Measurements from ENCODE around the gene CRB2. TPM values are rescaled to one million over a fixed set of nuclear protein-coding genes. Genes with fewer than 3 reads are reported as not detected.

Gene CRB2
- total RNA-seq, 2 experiments from 2014 or later = 0.09 TPM; not detected in 1

DNA sequence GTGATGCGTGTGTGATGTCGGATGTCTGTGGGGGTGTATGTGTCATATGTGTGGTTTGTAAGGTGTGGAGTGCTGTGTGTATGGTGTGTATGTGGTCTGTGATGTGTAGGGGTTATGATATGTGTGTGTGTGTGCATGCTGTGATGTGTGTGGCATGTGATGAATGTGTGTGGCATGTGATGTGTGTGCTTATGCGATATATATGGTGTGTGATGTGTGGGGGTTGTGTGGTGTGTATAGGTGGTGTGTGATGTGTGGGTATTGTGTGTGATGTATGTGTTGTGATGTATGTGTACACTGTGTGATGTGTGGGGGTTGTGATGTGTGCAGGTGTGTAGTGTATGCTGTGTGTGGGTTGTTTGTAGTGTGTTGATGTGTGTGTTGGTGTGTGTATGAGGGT lies 9.2 kb upstream of the CRB2 start:
- ChIA-PET CTCF (no interaction called here), POLR2A (no interaction called here)
- H3K4me3 Mint-ChIP-seq = no peak overlapping the region
- H3K9me3 Mint-ChIP-seq = no peaks in the 10 kb centered on the region
- H3K36me3 Mint-ChIP-seq (ENCODE audit: low read depth) = no peaks in the 10 kb centered on the region
- peaks cover 6% of the 10 kb centered on the region for H3K27me3 Mint-ChIP-seq
- no peak overlapping the region for H3K27ac Mint-ChIP-seq
- H3K4me1 Mint-ChIP-seq (ENCODE audit: low read depth) = peaks cover 8% of the 10 kb centered on the region
- TF ChIP-seq, protein P1, sequence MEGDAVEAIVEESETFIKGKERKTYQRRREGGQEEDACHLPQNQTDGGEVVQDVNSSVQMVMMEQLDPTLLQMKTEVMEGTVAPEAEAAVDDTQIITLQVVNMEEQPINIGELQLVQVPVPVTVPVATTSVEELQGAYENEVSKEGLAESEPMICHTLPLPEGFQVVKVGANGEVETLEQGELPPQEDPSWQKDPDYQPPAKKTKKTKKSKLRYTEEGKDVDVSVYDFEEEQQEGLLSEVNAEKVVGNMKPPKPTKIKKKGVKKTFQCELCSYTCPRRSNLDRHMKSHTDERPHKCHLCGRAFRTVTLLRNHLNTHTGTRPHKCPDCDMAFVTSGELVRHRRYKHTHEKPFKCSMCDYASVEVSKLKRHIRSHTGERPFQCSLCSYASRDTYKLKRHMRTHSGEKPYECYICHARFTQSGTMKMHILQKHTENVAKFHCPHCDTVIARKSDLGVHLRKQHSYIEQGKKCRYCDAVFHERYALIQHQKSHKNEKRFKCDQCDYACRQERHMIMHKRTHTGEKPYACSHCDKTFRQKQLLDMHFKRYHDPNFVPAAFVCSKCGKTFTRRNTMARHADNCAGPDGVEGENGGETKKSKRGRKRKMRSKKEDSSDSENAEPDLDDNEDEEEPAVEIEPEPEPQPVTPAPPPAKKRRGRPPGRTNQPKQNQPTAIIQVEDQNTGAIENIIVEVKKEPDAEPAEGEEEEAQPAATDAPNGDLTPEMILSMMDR (IDR thresholded peaks at IDR 0.05) = no peak
- ATAC-seq = no peak
- DNase-seq = no peak
- intact Hi-C loops (cut with micrococcal nuclease) = no loop called here

DNA sequence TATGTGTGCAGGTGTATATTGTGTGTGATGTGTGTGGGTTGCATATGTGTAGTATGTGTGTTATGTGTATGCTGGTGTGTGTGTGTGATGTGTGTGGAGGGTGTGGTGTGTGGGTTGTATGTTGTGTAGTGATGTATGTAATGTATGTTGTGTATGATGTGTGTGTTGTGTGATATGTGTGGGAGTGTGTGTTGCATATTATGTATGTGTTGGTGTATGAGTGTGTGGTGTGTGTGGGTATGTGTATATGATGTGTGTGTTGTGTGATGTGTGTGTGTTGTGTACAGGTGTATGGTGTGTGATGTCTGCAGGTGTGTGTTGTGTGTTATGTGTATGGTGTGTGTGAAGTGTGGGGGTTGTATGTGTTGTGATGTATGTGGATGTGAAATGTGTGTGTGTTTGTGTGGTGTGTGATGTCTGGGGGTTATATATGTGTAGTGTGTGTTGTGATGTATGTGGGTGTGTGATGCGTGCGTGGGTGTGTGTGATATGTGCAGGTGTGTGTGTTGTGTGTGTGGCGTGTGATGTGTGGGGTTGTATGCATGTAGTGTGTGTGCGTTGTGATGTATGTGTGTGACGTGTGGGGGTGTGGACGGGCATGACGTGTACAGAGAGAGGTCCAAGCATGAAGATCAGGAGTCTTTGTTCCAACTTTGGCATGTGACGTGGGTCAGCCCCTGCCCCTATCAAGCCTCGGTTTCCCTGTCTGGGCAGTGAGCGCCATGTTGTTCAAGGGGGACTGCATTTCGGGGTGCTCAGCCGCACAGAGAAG lies 8.5 kb upstream of the CRB2 start:
- intact Hi-C loops (cut with micrococcal nuclease) = no loop called here
- no peaks in the 10 kb centered on the region for H3K36me3 Mint-ChIP-seq (ENCODE audit: low read depth)
- CTCF ChIA-PET = interaction anchor here (2.8 to 3.6 kb wide), 6 partner anchors 8 to 266 kb away, joined by 8 to 63 read pairs (median 22); no protein-coding TSS in a partner anchor
- H3K9me3 Mint-ChIP-seq = no peaks in the 10 kb centered on the region
- no peak overlapping the region for H3K4me3 Mint-ChIP-seq
- H3K27ac Mint-ChIP-seq = no peak overlapping the region
- POLR2A ChIA-PET = interaction anchor here (1.7 kb wide), 1 partner anchor 25 kb away, joined by 3 read pairs; no protein-coding TSS in a partner anchor
- H3K4me1 Mint-ChIP-seq (ENCODE audit: low read depth) = peaks cover 4% of the 10 kb centered on the region
- H3K27me3 Mint-ChIP-seq = peaks cover 6% of the 10 kb centered on the region
- TF ChIP-seq, protein P1 (IDR thresholded peaks at IDR 0.05) = no peak
- DNase-seq (no peak), ATAC-seq (no peak)

DNA sequence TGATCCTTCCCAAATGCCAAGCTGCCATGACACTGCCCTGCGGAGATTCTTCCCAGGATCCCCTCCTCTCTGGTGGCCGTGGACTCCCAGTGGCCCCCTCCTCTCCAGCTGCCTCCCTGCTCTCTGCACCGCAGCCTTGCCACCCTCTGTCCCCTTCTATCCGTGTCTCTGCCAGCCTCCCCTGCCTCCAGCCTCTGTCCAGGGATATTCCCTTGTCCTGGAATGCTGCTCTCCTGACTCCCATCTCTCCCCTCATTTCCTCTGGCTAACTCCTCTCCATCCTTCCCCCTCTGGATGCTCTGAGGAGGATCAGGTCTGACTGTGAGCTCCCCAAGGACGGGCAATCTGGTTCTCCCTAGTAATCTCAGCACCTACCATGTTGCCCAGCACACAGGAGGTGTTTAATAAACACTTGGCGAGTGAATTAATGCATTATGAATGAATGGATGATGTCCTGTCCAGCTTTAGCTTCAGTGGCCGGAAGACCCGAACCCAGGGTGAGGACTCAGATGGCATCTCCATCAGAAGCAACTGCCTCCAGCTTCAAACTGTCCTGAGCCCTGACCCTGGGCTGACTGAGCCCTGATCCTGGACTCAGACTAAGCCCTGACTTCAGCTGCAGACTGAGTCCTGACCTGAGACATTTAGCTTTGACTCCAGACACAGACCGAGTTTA lies 7.5 kb upstream of the CRB2 start:
- Mint-ChIP-seq H3K27me3 (peaks cover 9% of the 10 kb centered on the region), H3K4me3 (no peak overlapping the region), H3K27ac (no peak overlapping the region), H3K4me1 (ENCODE audit: low read depth) (peaks cover 3% of the 10 kb centered on the region), H3K36me3 (ENCODE audit: low read depth) (no peaks in the 10 kb centered on the region), H3K9me3 (no peaks in the 10 kb centered on the region)
- POLR2A ChIA-PET = interaction anchor here (1.1 to 1.8 kb wide), 4 partner anchors 26 to 256 kb away, joined by 3 to 6 read pairs (median 4); no protein-coding TSS in a partner anchor
- intact Hi-C loops (cut with micrococcal nuclease) = no loop called here
- CTCF ChIA-PET = interaction anchor here (0.6 to 3.6 kb wide), 18 partner anchors 9 to 275 kb away, joined by 3 to 63 read pairs (median 8); partner anchors contain the start of gene STRBP
- ATAC-seq = no peak
- no peak for DNase-seq
- TF ChIP-seq, protein P1 (IDR thresholded peaks at IDR 0.05) = no peak

DNA sequence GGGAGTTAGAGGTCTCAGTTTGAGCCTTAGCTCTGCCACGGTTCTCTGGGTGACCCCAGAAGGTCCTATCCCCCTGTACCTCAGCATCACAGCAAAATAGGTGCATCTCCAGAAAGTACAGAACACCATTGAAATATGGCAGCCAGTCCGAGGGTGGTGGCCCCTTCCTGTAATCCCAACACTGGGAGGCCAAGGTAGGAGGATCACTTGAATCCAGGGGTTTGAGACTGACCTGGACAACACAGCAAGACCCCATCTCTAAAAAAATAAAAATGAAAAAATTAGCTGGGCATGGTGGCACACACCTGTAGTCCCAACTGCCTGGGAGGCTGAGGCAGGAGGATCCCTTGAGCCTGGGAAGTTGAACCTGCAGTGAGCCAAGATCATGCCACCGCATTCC lies 7.0 kb upstream of the CRB2 start:
- CTCF ChIA-PET = interaction anchor here (0.6 to 3.6 kb wide), 32 partner anchors 9 to 300 kb away, joined by 3 to 63 read pairs (median 6); partner anchors contain the start of gene STRBP
- Mint-ChIP-seq H3K9me3 (no peaks in the 10 kb centered on the region), H3K36me3 (ENCODE audit: low read depth) (no peaks in the 10 kb centered on the region), H3K4me1 (ENCODE audit: low read depth) (peaks cover 2% of the 10 kb centered on the region), H3K4me3 (no peak overlapping the region), H3K27ac (no peak overlapping the region), H3K27me3 (peaks cover 9% of the 10 kb centered on the region)
- intact Hi-C loops (cut with micrococcal nuclease) = no loop called here
- TF ChIP-seq, protein P1 (IDR thresholded peaks at IDR 0.05) = no peak
- POLR2A ChIA-PET = interaction anchor here (1.1 to 1.8 kb wide), 4 partner anchors 27 to 256 kb away, joined by 3 to 6 read pairs (median 4); no protein-coding TSS in a partner anchor
- DNase-seq (no peak), ATAC-seq (no peak)
